NCI-H2196 (cell line): ENCODE data around the gene COIL.

Source experiments
- DNase-seq: peaks from one replicate; lab custom pipeline; 2025; ENCODE audit not compliant: unreplicated experiment; lab: John Stamatoyannopoulos, UW

The COIL gene

GRCh38 chr17:56912105-56912999, 48.5 kb downstream of the COIL start:
- DNase-seq = no peak

GRCh38 chr17:56910509-56911235, 50.2 kb downstream of the COIL start:
- no peak for DNase-seq

- no peak for DNase-seq
Measured at GRCh38 chr17:56909742-56910508, 50.9 kb downstream of the COIL start.

- no peak for DNase-seq
Measured at GRCh38 chr17:56908001-56908542, 52.8 kb downstream of the COIL start.

GRCh38 chr17:56903560-56903959, 57.3 kb downstream of the COIL start:
- DNase-seq = no peak

- no peak for DNase-seq
Measured at GRCh38 chr17:56902348-56902747, 58.5 kb downstream of the COIL start.

GRCh38 chr17:56899403-56899802, 61.4 kb downstream of the COIL start:
- DNase-seq = no peak

- no peak for DNase-seq
Measured at GRCh38 chr17:56898874-56899273, 62.0 kb downstream of the COIL start.

GRCh38 chr17:56897646-56898424, 63.0 kb downstream of the COIL start:
- no peak for DNase-seq

GRCh38 chr17:56896968-56897359, 63.9 kb downstream of the COIL start:
- no peak for DNase-seq

- no peak for DNase-seq
Measured at GRCh38 chr17:56896217-56896967, 64.5 kb downstream of the COIL start.

GRCh38 chr17:56894859-56895455, 65.9 kb downstream of the COIL start:
- DNase-seq = no peak

- no peak for DNase-seq
Measured at GRCh38 chr17:56893503-56893902, 67.3 kb downstream of the COIL start.

GRCh38 chr17:56892333-56892732, 68.5 kb downstream of the COIL start:
- no peak for DNase-seq

GRCh38 chr17:56891751-56892150, 69.1 kb downstream of the COIL start:
- DNase-seq = no peak

- no peak for DNase-seq
Measured at GRCh38 chr17:56890906-56891674, 69.8 kb downstream of the COIL start.

GRCh38 chr17:56890390-56890789, 70.5 kb downstream of the COIL start:
- DNase-seq = no peak
